GM19324 (cell line): ENCODE data around the gene HOXB8.

Source experiments
- ATAC-seq: cut with Tn5 transposase; IDR thresholded peaks from one replicate; pipeline ENCODE4 v1.9.1; 2021; ENCODE audit warnings: mild to moderate bottlenecking, moderate library complexity; ENCODE audit not compliant: unreplicated experiment, low FRiP score

Gene HOXB8

GRCh38 chr17:48570325-48571023 is 44.6 kb downstream of the HOXB8 start:
- ATAC-seq = no peak

GRCh38 chr17:48569674-48570324 is 45.3 kb downstream of the HOXB8 start:
- ATAC-seq = no peak

GRCh38 chr17:48569240-48569582 is 45.9 kb downstream of the HOXB8 start:
- ATAC-seq = no peak

DNA sequence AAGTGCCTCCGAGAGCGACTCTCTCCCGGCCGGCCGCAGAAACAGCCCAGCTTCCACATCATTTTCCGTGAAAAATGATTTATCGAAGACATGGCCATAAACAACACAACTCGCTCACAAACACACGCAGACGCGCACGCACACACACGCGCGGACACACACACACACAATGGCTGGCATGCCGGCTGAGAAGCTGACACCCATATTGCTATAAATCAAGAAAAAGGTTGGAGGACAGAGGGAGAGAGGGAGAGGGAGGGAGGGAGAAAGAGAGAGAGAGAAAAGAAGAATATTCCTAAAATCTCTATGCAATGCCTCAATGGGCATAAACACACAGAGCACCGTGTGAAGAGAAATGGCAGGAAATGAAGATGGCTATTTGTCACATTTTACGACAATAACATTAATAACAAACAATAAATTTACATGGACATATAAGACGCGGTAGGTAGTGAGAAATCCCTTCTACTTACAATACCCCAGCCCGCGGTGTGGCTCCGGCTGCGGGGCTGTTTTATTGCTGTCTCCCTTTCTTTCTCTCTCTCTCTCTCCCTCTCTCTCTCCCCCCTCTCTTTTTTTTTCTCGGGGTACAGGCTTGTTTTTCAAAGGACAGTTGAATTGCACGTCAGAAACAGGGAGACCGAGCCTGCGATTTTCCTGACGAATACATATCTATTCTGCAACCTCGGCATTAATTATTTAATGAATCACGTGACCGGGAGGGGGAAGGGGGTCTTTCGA is 46.4 kb downstream of the HOXB8 start:
- no peak for ATAC-seq

DNA sequence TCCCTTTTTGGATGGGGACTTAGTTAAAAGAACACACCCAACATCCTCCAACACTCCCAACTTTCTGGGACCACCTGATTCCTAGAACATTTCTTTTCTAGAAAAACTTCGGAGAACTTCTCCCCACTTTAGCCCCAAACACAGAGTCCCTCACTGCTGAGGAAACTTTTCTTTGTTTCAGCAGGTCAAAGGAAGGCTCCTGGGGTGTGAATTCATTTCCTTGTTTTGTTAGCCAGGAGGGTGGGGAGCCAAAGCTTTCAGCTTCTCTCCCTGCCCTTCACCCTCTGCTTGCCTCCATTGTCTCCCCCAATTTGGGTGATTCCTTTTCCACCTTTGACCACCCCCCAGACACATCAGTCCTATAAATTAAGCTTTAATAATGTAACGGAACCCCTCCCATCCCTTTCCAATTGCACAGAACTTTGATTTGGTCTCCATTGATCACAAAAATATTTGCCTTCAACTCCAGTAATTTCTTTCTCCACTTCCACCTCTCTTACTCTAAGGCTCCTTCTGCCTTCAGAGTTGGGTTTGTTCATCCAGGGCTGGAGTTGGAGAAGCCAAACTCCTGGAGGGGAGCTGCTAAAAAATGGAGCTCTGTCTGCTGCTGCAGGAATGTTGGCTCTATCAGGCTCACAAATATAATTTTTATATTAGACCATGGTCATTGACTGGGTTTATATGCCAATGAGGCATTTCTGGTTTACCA is 47.3 kb downstream of the HOXB8 start:
- no peak for ATAC-seq

GRCh38 chr17:48567209-48567608 is 47.9 kb downstream of the HOXB8 start:
- ATAC-seq = no peak

- no peak for ATAC-seq
These were observed 48.4 kb downstream of the HOXB8 start for GRCh38 chr17:48566717-48567116.

DNA sequence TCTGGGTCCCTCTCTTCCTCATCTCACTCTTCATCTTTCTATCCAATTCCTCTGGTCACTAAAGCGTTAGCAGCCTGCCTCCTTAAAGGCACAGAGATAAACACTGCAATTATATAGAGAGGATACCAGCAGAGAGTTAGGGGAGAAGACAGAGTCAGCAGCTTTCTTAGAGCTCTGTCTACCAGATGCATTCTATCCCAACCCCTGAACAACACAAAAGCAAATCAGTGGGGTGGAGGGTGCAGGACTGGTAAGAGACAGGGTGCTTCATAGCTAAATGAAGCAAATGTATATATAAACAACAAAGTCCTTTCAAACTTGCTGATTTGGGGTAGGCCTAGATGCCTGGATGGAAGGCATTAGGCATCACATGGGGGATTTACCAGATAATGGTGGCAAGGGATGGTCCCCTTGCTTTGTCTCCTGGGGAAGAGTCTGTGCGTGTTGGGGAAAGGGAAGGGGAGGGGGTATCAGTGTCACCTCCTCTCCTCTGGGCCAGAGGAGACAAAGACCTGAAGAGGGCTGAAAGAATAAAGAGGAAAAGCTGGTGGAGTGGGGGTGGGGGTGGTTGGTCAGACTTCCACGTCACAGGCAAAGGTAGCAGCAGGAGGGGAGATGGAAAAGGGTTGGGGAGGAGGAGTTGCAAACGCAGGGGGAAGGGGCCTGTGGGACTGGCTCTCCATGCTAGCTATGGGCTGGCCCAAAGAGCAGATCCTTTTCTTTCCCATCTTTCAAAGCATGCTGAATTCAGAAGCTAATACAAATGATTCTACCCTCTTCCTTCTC is 49.0 kb downstream of the HOXB8 start:
- ATAC-seq = no peak

DNA sequence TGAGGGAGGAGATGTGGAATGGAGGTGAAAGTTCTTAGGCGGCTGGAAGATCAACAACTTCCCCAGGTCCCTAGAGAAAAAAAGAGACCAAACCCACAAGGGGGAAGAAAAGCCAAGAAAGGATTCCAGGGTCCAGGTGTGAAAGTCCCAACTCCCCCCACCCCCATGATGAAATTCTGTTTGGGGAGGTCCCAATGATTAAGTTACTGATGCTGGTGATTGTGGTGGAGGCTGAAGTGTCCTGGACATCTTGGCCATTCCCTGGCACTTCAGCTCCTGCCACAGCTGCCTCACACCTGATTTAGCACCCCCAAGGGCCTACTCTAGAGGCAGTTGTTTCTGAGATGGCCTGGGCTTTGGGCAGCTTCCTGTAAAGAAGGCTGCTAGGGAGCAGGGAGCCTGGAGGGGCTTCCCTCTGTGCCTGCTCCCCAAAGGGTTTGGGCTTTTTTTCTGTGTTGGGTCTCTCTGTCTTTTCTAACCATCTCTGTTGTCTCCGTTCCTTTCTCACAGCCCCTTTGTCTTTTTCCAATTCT is 50.0 kb downstream of the HOXB8 start:
- no peak for ATAC-seq

- ATAC-seq = no peak
These were observed 50.7 kb downstream of the HOXB8 start for GRCh38 chr17:48564188-48565021.

GRCh38 chr17:48563867-48564187 is 51.3 kb downstream of the HOXB8 start:
- no peak for ATAC-seq

- no peak for ATAC-seq
These were observed 51.7 kb downstream of the HOXB8 start for GRCh38 chr17:48563385-48563838.

DNA sequence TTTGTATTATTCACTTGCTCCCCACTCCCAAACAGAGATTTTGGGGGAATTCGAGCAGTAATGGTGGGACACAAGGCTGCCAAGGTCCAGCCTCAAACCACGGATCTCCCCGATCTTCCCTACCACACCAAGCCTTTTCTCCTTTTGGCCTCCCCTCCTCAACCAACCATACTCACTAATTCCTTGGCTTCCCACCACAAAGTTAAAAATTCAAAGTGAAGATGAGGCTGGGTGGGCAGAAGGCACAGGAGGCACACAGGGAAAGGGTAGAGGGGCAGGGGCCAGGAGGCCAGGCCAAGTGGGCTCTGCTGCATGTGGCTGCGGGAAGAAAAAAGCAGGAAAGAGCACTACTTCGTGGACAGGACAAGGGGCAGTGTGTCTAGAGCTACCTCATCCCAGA is 52.2 kb downstream of the HOXB8 start:
- no peak for ATAC-seq
